BLaER1 (cell line): ENCODE measurements around the gene RTN4R.

Experiments used
- H3K27ac ChIP-seq: shearing (Covaris generic); formaldehyde crosslinking; 2 replicates; pipeline ENCODE4 v1.8.1; 2022
- H3K27me3 ChIP-seq: shearing (Covaris generic); formaldehyde crosslinking; 2 replicates; pipeline ENCODE4 v1.8.1; 2022
- H3K36me3 ChIP-seq: shearing (Covaris generic); formaldehyde crosslinking; 2 replicates; pipeline ENCODE4 v1.8.1; 2022
- H3K4me1 ChIP-seq: shearing (Covaris generic); formaldehyde crosslinking; 2 replicates; pipeline ENCODE4 v1.8.1; 2022
- H3K4me2 ChIP-seq: shearing (Covaris generic); formaldehyde crosslinking; 2 replicates; pipeline ENCODE4 v1.8.1; 2022
- H3K4me3 ChIP-seq: shearing (Covaris generic); formaldehyde crosslinking; 2 replicates; pipeline ENCODE4 v1.8.1; 2022
- H3K9ac ChIP-seq: shearing (Covaris generic); formaldehyde crosslinking; 2 replicates; pipeline ENCODE4 v1.8.1; 2022
- H3K9me3 ChIP-seq: shearing (Covaris generic); formaldehyde crosslinking; 2 replicates; pipeline ENCODE4 v1.8.1; 2022
- H4K20me1 ChIP-seq: shearing (Covaris generic); formaldehyde crosslinking; 2 replicates; pipeline ENCODE4 v1.8.1; 2022
- Cebpa-rat ChIP-seq: shearing (Covaris generic); IDR thresholded peaks from 2 replicates; pipeline ENCODE4 v1.8.1; 2022

Gene RTN4R

DNA sequence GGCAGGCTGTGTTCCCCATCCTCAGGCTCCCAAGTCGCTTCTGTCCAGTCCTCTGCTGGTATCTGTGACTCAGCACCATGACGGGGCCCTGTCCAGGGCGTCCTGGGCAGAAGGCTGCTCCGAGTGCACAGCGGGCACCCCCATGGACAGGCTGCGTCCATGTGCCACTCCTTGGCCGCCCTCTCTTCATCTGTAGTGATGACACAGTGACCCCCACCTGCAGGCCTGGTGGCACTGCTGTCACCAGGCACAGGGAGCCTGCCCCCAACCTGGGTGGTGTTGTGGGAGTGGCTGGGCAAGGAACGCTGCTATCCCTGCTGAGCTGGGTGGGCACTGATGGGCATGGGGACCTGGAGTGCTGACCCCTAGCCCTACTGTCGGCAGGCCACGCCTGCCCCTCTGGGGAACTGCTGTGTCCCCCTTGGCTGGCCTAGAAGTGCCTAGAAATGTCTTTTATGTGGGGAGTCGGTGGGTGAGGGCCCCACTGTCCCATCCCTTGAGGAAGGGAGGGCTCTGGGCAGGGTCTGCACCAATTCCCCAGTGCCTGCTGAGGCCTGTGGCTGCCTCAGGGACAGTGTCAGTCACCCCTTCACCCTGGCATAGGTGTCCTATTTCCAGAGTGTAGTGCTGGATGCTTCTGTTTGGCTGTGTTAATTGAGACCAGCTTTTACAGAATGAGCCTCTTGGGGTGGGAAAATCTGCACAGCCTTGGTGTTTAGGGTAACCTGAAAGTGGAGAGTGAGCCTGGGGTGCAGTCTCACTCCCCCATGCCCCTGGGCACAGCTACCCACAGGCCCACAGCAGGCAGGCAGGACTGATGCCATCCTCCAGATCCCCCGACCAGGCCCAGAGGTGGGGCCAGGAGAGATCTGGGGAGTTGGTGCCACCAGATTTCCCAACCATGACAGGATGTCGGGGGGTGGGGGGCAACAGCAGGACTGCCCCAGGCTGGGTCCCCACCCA is 34.5 kb downstream of the RTN4R start:
- no peaks in the 10 kb centered on the region for H3K36me3 ChIP-seq
- H3K4me2 ChIP-seq = peak overlapping the region; percentile 94
- no peaks in the 10 kb centered on the region for H4K20me1 ChIP-seq
- H3K4me3 ChIP-seq = no peak overlapping the region
- H3K9ac ChIP-seq = peak overlapping the region; percentile 9
- peaks cover 100% of the 10 kb centered on the region for H3K4me1 ChIP-seq
- H3K27me3 ChIP-seq = no peaks in the 10 kb centered on the region
- no peaks in the 10 kb centered on the region for H3K9me3 ChIP-seq
- TF ChIP-seq Cebpa-rat = no peak
- H3K27ac ChIP-seq = peak overlapping the region; percentile 89

DNA sequence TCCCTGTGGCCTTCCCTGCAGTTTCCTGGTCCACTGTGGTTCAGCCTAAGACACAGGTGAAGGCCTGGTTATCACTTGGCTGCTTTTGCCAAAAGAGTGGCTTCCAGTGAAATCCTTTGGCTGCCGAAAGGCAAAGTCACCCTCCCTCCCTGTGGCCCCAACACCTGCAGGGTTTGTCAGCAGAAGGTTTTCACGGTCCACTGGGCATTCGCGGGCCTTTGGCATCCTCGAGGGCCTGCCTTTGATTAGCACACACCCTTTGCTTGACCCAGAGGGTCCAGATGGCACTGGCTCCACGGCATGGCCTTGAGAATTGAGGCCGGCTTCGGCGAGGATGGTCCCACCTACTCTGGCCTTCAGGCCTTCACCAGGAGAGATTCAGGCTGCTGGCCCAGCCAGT is 35.3 kb downstream of the RTN4R start:
- peaks cover 100% of the 10 kb centered on the region for H3K4me1 ChIP-seq
- no peaks in the 10 kb centered on the region for H3K36me3 ChIP-seq
- peak overlapping the region; percentile 94 for H3K4me2 ChIP-seq
- no peaks in the 10 kb centered on the region for H3K27me3 ChIP-seq
- H3K27ac ChIP-seq = peak overlapping the region; percentile 89
- H3K9ac ChIP-seq = no peak overlapping the region
- no peaks in the 10 kb centered on the region for H4K20me1 ChIP-seq
- no peaks in the 10 kb centered on the region for H3K9me3 ChIP-seq
- TF ChIP-seq Cebpa-rat = no peak
- H3K4me3 ChIP-seq = no peak overlapping the region

DNA sequence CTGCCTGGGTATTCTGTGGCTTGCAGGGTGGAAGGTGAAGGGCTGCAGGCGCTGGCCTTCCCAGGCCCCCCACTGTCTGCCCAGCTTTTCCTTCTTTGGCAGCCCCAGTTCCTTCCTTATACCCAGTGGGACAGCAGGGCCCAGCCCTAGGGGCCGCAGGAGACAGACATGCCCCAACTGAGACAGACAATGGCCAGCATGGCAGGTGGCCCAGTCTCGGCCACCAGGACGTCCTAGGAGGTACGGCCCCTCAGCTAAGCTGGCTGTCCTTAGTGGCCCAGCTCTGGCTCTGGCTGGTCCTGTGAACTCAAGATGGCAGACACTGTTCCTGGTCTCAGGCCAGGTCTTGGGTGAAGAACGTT is 35.9 kb downstream of the RTN4R start:
- no peak for TF ChIP-seq Cebpa-rat
- no peaks in the 10 kb centered on the region for H3K27me3 ChIP-seq

DNA sequence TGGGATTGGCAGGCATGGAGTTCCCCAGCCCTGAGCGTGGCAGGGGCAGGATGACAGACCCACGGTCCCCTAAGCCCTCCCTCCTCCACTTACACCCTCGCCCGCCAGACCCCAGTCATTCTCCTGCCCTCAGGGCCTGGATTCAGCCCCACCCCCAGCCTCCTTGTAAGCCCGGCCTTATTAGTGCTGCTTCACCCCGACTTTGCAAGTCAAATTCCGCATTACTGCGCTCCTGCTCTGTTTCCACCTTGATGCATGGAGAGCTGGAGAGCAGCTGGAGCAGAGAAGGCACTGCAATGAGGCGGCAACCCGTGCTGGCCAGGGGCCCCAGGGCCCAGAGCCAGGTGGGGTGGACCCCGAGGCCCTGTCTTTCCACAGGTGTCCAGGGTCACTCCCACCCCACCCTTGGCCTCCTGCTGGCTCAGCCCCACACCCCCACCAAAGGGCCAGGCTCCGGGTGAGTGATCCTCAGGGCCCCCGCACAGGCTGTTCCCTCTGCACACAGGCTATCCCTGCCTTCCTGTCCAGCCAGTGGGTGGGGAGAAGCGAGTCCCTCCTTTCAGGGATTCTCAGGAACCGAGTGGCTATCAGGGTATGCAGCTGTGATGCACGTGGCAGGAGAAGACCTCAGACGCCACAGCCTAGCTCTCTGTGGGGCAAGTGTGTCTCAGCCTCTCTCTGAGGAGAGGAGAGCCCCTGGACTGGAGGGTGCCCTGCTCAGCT is 36.4 kb downstream of the RTN4R start:
- no peak for TF ChIP-seq Cebpa-rat
- H3K4me1 ChIP-seq = peaks cover 98% of the 10 kb centered on the region
- no peaks in the 10 kb centered on the region for H4K20me1 ChIP-seq
- H3K27me3 ChIP-seq = no peaks in the 10 kb centered on the region
- H3K36me3 ChIP-seq = no peaks in the 10 kb centered on the region
- 0 out of 2 replicates have a peak overlapping the region, but pooled peaks have one; percentile 10 for H3K9ac ChIP-seq
- H3K4me2 ChIP-seq = peak overlapping the region; percentile 94
- H3K27ac ChIP-seq = peak overlapping the region; percentile 89
- no peak overlapping the region for H3K4me3 ChIP-seq
- no peaks in the 10 kb centered on the region for H3K9me3 ChIP-seq

More for the DNA sequence above, 35.9 kb downstream of the RTN4R start:
- no peak overlapping the region for H3K4me3 ChIP-seq
- peak overlapping the region; percentile 94 for H3K4me2 ChIP-seq
- H3K9me3 ChIP-seq = no peaks in the 10 kb centered on the region
- no peaks in the 10 kb centered on the region for H4K20me1 ChIP-seq
- H3K4me1 ChIP-seq = peaks cover 100% of the 10 kb centered on the region
- H3K27ac ChIP-seq = peak overlapping the region; percentile 89
- H3K9ac ChIP-seq = 0 out of 2 replicates have a peak overlapping the region, but pooled peaks have one; percentile 10
- no peaks in the 10 kb centered on the region for H3K36me3 ChIP-seq

DNA sequence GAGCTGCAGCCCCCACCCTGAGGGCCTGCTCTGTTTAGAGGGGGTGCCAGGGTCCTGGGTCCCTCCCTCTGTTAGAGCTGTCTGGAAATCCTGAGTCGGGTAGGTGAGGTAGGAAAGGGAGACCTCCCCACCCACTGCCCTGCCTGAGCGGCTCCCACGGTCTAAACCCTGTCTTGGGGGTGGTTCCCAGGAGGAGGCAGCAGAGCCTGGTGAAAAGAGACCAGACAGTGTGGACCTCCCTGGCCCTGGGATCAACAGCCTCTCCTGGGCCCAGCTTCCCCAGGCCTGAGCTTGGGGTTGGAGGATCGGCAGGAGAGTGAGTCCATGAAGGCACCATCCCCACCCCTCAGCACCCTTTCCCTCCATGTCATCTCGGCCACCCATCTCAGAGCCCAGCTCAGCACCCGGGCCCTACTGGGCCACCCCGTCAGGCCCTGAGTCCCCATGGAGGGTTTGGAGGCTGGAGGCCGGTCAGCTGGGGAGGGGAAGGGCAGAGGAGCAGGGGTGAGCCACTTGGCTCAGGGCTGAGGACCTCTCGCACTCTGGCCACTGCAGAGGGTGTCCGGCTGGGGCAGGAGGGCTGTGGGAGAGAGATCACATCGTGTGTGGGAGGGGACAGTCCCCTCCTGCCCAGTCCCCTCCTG is 37.2 kb downstream of the RTN4R start:
- H3K4me3 ChIP-seq = no peak overlapping the region
- peak overlapping the region; percentile 89 for H3K27ac ChIP-seq
- TF ChIP-seq Cebpa-rat = no peak
- peak overlapping the region; percentile 94 for H3K4me2 ChIP-seq
- H3K4me1 ChIP-seq = peaks cover 90% of the 10 kb centered on the region
- peak overlapping the region; percentile 49 for H3K9ac ChIP-seq
- no peaks in the 10 kb centered on the region for H3K36me3 ChIP-seq
- H3K9me3 ChIP-seq = no peaks in the 10 kb centered on the region
- no peaks in the 10 kb centered on the region for H3K27me3 ChIP-seq
- H4K20me1 ChIP-seq = no peaks in the 10 kb centered on the region

DNA sequence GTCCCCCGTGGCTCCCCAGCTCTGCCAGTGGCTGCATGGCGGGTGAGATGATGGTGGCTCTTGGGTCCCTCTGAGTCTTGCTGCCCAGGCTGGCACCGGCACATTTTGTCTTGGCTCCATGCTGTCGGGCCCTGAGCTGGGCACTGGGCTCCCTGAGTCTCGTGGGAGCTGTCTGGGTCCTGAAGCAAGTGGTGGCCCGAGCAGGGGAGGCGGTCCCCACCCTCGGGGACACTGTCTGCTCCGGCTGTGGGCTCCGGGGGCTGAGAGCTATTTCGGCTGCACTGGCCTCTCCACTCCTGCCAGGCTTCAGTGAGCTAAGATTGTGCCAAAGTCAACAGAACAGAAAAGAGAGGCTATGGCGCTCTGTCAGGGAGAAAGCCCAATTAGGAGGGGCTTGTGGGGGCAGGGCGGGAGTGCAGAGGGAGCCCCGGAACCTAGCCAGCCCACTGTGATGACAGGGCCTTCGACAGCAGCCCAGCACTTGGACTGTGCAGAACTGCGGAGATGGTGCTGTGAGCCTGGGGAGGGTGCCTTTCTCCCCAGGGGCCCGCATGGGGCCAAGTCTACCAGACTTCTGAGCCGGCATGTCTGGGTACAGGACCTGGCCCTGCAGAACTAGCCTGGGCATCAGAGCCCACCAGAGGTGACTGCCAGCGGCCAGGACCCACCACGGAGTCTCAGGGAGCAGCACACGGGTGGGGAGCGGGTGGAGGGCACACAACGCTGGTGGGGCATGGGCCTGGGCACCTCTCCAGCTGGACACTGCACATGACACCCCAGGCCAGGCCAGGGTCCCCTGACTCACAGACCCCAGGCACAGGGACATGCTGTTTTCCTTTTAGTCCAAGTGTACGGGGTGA is 38.0 kb downstream of the RTN4R start:
- Histone ChIP-seq H3K4me2 (peak overlapping the region; percentile 94), H4K20me1 (no peaks in the 10 kb centered on the region), H3K4me3 (no peak overlapping the region), H3K9ac (peak overlapping the region; percentile 49), H3K4me1 (peaks cover 82% of the 10 kb centered on the region), H3K27ac (peak overlapping the region; percentile 89), H3K27me3 (no peaks in the 10 kb centered on the region), H3K36me3 (no peaks in the 10 kb centered on the region), H3K9me3 (no peaks in the 10 kb centered on the region)
- TF ChIP-seq Cebpa-rat = no peak

DNA sequence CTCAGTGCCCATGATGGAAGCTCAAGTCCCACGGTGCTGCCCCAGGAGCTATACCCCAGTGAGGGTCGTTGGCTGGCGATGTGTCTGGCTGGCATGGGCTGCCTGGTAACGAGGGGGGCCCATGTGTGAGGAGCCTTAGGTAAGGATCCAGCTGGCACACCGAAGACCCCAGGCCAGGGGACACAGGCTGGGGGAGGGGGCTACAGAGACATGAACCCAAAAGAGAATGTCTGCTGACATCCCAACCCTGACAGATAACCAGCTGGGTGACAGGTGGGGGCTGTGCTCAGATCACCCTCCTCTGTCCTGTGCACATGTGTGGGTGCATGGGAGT is 39.2 kb downstream of the RTN4R start:
- Histone ChIP-seq H3K36me3 (no peaks in the 10 kb centered on the region), H4K20me1 (no peaks in the 10 kb centered on the region), H3K27me3 (no peaks in the 10 kb centered on the region), H3K4me2 (peak overlapping the region; percentile 94), H3K4me3 (no peak overlapping the region), H3K9me3 (no peaks in the 10 kb centered on the region), H3K4me1 (peaks cover 75% of the 10 kb centered on the region), H3K9ac (no peak overlapping the region), H3K27ac (peak overlapping the region; percentile 18; the same call in 1 of the 2 replicates)
- no peak for TF ChIP-seq Cebpa-rat

DNA sequence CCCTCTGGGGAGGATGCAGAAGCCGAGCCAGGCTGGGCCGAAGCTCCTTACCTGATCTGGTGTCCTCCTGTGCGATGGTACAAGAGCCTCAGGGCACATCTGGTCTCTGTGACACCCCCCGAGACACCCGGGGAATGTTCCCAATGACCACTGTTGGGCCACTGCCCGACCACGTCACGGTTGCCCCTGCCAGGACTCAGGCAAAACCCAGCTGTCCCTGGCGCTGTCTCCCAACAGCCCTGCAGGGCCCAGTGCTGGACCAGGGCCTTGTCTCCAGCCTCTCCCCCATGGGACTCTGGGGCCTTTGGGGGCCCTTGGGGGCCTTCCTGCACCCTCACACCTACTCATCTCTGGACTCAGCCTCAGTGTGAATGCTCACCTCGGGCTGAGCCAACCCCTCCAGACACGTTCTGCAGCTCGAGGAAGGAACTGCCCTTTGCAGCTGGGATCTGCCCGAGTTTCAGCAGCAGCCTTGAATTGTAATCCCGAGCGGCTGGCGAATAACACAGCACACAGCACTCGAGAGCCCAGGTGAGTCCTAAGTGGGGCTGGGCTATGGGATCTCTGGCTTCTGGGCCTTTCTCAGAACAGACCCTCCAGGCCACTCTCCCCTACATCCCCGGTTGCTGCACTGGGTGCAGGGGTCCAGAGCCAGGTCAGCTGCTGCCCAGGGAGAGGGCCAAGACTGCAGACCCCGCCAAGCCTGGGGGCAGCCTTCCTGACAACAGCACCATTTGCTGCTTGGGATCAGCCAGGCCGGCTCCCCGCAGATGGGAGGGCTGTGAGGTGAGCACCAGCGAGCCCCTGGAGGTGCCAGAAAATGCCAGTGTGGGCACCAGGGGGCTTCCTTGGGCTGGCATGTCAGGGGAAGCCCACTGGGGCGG is 39.8 kb downstream of the RTN4R start:
- Histone ChIP-seq H3K27me3 (no peaks in the 10 kb centered on the region), H3K9ac (no peak overlapping the region; the same call in 1 of the 2 replicates), H3K9me3 (no peaks in the 10 kb centered on the region), H3K4me3 (no peak overlapping the region), H3K27ac (0 out of 2 replicates have a peak overlapping the region, but pooled peaks have one; percentile 18), H3K4me2 (peak overlapping the region; percentile 94), H3K36me3 (no peaks in the 10 kb centered on the region), H4K20me1 (no peaks in the 10 kb centered on the region), H3K4me1 (peaks cover 75% of the 10 kb centered on the region)
- TF ChIP-seq Cebpa-rat = no peak
